Measurements from ENCODE around the gene COL8A2. TPM values are rescaled to one million over a fixed set of nuclear protein-coding genes. Genes with fewer than 3 reads are reported as not detected.

Gene COL8A2
- total and polyA plus RNA-seq, 2 donors (not counting 3 experiments of a cell fraction or from before 2014, with no cell fraction given): 1.2 to 1.3 TPM

DNA sequence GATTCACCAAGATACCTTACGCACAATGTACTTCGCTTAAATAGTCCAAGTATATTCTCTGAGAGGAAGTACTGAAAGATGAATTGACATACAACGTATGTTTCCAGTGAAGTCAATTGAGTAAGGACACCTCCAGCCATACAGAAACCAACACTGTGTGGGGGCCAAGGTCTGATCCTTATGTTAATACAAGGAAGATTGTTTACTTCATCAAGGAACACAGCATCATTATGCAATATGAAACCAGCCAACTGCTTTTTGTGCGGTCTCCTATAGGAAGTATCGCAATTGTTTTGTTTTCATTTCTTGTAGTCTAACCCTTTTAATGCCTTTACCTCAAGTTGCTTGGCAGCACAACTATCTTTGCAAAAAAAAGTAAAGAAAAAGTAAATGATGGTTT lies 69.3 kb downstream of the COL8A2 start:
- Histone ChIP-seq H3K36me3 (ENCODE audit: control insufficient read depth in 2 of 2, extremely low read depth in 1 of 2, insufficient read depth in 2 of 2, low read length in 2 of 2) (peaks cover 2% of the 10 kb centered on the region in 2 experiments), H3K27me3 (ENCODE audit: control insufficient read depth in 2 of 2, insufficient read depth in 2 of 2, low read length in 2 of 2) (no peaks in the 10 kb centered on the region), H3K4me3 (replicated peaks in 1 of 3; ENCODE audit: insufficient read depth in 1 of 3, low read depth in 1 of 3, low read length in 3 of 3) (no peak overlapping the region), H4K20me1 (replicated peaks; ENCODE audit: control insufficient read depth, extremely low read depth, insufficient read depth, low read length) (no peaks in the 10 kb centered on the region), H3K4me1 (ENCODE audit: control insufficient read depth, extremely low read depth, insufficient read depth, low read length) (no peaks in the 10 kb centered on the region), H2AFZ (ENCODE audit: low read depth, low read length) (no peak overlapping the region), H3K79me2 (ENCODE audit: control insufficient read depth, insufficient read depth, low read length) (no peaks in the 10 kb centered on the region), H3K9me1 (replicated peaks; ENCODE audit: control insufficient read depth, extremely low read depth, insufficient read depth, low read length) (no peaks in the 10 kb centered on the region), H3K9me3 (replicated peaks; ENCODE audit: control insufficient read depth, insufficient read depth, low read length) (no peaks in the 10 kb centered on the region), H3K9ac (replicated peaks; ENCODE audit: extremely low read depth, insufficient read depth, low read length) (no peak overlapping the region), H3K27ac (ENCODE audit: insufficient read depth, low read depth, low read length) (no peak overlapping the region), H3K4me2 (ENCODE audit: insufficient read depth, low read length) (no peak overlapping the region)
- BruUV-seq (replicated peaks): no TSS peak
- intact Hi-C loops (cut with micrococcal nuclease) (no loop called here), dilution Hi-C loops (cut with MboI; ENCODE audit: extremely low pct_ligation_motif_present, low sequenced_read_pairs) (no loop called here)
- CTCF ChIA-PET: no interaction called here
- FAIRE-seq: no peak
- TF ChIP-seq JUN (IDR thresholded peaks at IDR 0.05; ENCODE audit: borderline replicate concordance, insufficient read depth, insufficient read length, low read depth) (no peak), POLR2A (IDR thresholded peaks at IDR 0.05; ENCODE audit: low read depth, low read length) (no peak), MYC (IDR thresholded peaks at IDR 0.05; ENCODE audit: low read depth, low read length) (no peak), EZH2 (IDR thresholded peaks at IDR 0.05; ENCODE audit: borderline replicate concordance, low read depth, low read length, severe bottlenecking) (no peak), GATA2 (IDR thresholded peaks at IDR 0.05; ENCODE audit: insufficient read depth, insufficient read length, low read depth, low read length) (no peak)
- TF ChIP-seq, protein P1, sequence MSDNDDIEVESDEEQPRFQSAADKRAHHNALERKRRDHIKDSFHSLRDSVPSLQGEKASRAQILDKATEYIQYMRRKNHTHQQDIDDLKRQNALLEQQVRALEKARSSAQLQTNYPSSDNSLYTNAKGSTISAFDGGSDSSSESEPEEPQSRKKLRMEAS (IDR thresholded peaks at IDR 0.05; ENCODE audit: insufficient read depth, insufficient read length): no peak
- no peak for DNase-seq (ENCODE audit: low read depth, low spot score)
- POLR2A ChIA-PET: no interaction called here

DNA sequence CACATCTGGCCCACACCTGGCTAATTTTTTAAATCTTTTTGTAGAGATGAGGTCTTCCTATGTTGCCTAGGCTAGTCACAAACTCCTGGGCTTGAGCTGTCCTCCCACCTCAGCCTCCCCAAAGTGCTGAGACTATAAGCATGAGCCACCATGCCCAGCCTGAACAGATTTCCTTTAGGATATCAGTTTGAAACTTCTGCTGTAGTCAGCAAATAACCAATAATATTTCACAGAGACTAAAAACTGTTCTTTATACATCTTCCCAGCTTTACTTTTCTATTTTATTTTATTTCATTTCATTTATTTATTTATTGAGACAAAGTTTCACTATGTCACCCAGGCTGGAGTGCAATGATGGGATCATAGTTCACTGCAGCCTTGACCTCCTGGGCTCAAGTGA lies 71.0 kb downstream of the COL8A2 start:
- POLR2A ChIA-PET: no interaction called here
- TF ChIP-seq POLR2AphosphoS5 (IDR thresholded peaks at IDR 0.05; ENCODE audit: insufficient read depth, low read depth, low read length): no peak
- no peak for TF ChIP-seq FOS (IDR thresholded peaks at IDR 0.05; ENCODE audit: borderline replicate concordance, insufficient read depth, low read length)
- TF ChIP-seq EZH2 (IDR thresholded peaks at IDR 0.05; ENCODE audit: borderline replicate concordance, low read depth, low read length, severe bottlenecking): no peak
- intact Hi-C loops (cut with micrococcal nuclease): no loop called here

More for the DNA sequence above, 71.0 kb downstream of the COL8A2 start:
- dilution Hi-C loops (cut with MboI; ENCODE audit: extremely low pct_ligation_motif_present, low sequenced_read_pairs): no loop called here
- no peak overlapping the region for H3K4me2 ChIP-seq (ENCODE audit: insufficient read depth, low read length)
- no peak overlapping the region for H3K9ac ChIP-seq (replicated peaks; ENCODE audit: extremely low read depth, insufficient read depth, low read length)
- H3K9me3 ChIP-seq (replicated peaks; ENCODE audit: control insufficient read depth, insufficient read depth, low read length): no peaks in the 10 kb centered on the region
- H2AFZ ChIP-seq (ENCODE audit: low read depth, low read length): no peak overlapping the region
- DNase-seq (ENCODE audit: low read depth, low spot score): no peak
- no peak for FAIRE-seq
- no TSS peak for BruUV-seq (replicated peaks)
- no peaks in the 10 kb centered on the region for H3K4me1 ChIP-seq (ENCODE audit: control insufficient read depth, extremely low read depth, insufficient read depth, low read length)
- no peaks in the 10 kb centered on the region for H4K20me1 ChIP-seq (replicated peaks; ENCODE audit: control insufficient read depth, extremely low read depth, insufficient read depth, low read length)
- H3K27me3 ChIP-seq (ENCODE audit: control insufficient read depth in 2 of 2, insufficient read depth in 2 of 2, low read length in 2 of 2): no peaks in the 10 kb centered on the region
- no peak overlapping the region for H3K27ac ChIP-seq (ENCODE audit: insufficient read depth, low read depth, low read length)
- CTCF ChIA-PET: interaction anchor here (0.8 kb wide), 1 partner anchor 126 kb away, joined by 3 read pairs; no protein-coding TSS in a partner anchor
- no peak overlapping the region for H3K4me3 ChIP-seq (replicated peaks in 1 of 3; ENCODE audit: insufficient read depth in 1 of 3, low read depth in 1 of 3, low read length in 3 of 3)
- H3K36me3 ChIP-seq (ENCODE audit: control insufficient read depth in 2 of 2, extremely low read depth in 1 of 2, insufficient read depth in 2 of 2, low read length in 2 of 2): peaks cover 2% of the 10 kb centered on the region in 2 experiments
- H3K79me2 ChIP-seq (ENCODE audit: control insufficient read depth, insufficient read depth, low read length): no peaks in the 10 kb centered on the region
- H3K9me1 ChIP-seq (replicated peaks; ENCODE audit: control insufficient read depth, extremely low read depth, insufficient read depth, low read length): no peaks in the 10 kb centered on the region

All from endothelial cell of umbilical vein (primary cell).